K562 (cell line): Measurements from ENCODE around the gene PRPF6. TPM values are rescaled to one million over a fixed set of nuclear protein-coding genes. Genes with fewer than 3 reads are reported as not detected.

Experiments used
- ATF7 ChIP-seq: fragments of 450-650 bp; IDR thresholded peaks from 2 replicates; pipeline ENCODE4 v1.7.1; 2014; ENCODE audit warnings: mild to moderate bottlenecking, moderate library complexity
- C11orf30 ChIP-seq: fragments of 450-650 bp; IDR thresholded peaks from 2 replicates; pipeline ENCODE4 v1.6.1; 2016; ENCODE audit warnings: low read depth, mild to moderate bottlenecking
- CBX1 ChIP-seq: sonication (generic); IDR thresholded peaks from 2 replicates; pipeline ENCODE4 v1.6.1; 2016; ENCODE audit warnings: antibody characterized with exemption, low read depth, mild to moderate bottlenecking
- ELF1 ChIP-seq: fragments of 200-800 bp; sonication (Bioruptor generic); IDR thresholded peaks from 2 replicates; pipeline ENCODE4 v1.6.1; 2016; ENCODE audit warnings: missing genetic modification characterization, missing compliant biosample characterization
- EP300 ChIP-seq: IDR thresholded peaks from 2 replicates; pipeline ENCODE4 v1.6.1; 2012; ENCODE audit warnings: low read length, improper control_type of control experiment
- HIVEP1 ChIP-seq: fragments of 250-450 bp; sonication (Bioruptor Pico); IDR thresholded peaks from 2 replicates; pipeline ENCODE4 v1.4.0; 2020; ENCODE audit warnings: mild to moderate bottlenecking
- KDM5B ChIP-seq: fragments of 200-600 bp; sonication (generic); IDR thresholded peaks from 2 replicates; pipeline ENCODE4 v1.6.1; 2012; ENCODE audit warnings: low read depth, mild to moderate bottlenecking, moderate library complexity, low read length, control low read depth, inconsistent platforms; ENCODE audit not compliant: insufficient replicate concordance
- NEUROD1 ChIP-seq: fragments of 150-350 bp; IDR thresholded peaks from 2 replicates; pipeline ENCODE4 v1.6.1; 2014; ENCODE audit warnings: borderline replicate concordance, low read length, low read depth; ENCODE audit not compliant: partially characterized antibody
- NFRKB ChIP-seq: fragments of 450-650 bp; IDR thresholded peaks from 2 replicates; pipeline ENCODE4 v1.6.1; 2016; ENCODE audit warnings: low read depth
- SRSF3 ChIP-seq: fragments of 200-400 bp; formaldehyde crosslinking; IDR thresholded peaks from 2 replicates; pipeline ENCODE4 v1.6.1; 2016; ENCODE audit warnings: mild to moderate bottlenecking, low read length, moderate library complexity; ENCODE audit not compliant: insufficient read depth
- TCF3 ChIP-seq: sonication (generic); formaldehyde crosslinking; IDR thresholded peaks from 2 replicates; pipeline ENCODE4 v1.4.0; 2020; ENCODE audit warnings: mild to moderate bottlenecking, missing genetic modification reagents
- polyA plus RNA-seq, 8 experiments: library from polyadenylated mRNA; depleted of rRNA in 4 of 8; stranded (reverse) in 5 of 8; unstranded in 3 of 8; fragments of >200 nt; fragmentation: Nextera tagmentation in 2 of 8; fragmentation: Illumina TruSeq in 1 of 8; extraction: Ambion mirVana in 2 of 8; extraction: Trizol in 1 of 8; gene quantifications; 2 replicates each; pipeline versions ENCODE4 v1.2.1 to v1.2.3, GENCODE V29; 2011 to 2014; ENCODE audit warnings: inconsistent platforms in 1 of 8, missing spikeins in 1 of 8
- total RNA-seq, 7 experiments: library from RNA; depleted of rRNA in 6 of 7; stranded (reverse); fragments of >200 nt in 6 of 7; fragmentation: Illumina TruSeq in 2 of 7; extraction: Trizol in 2 of 7; gene quantifications; 2 replicates each; pipeline versions ENCODE4 v1.2.1 to v1.2.3, GENCODE V29; 2011 to 2021; ENCODE audit warnings: low replicate concordance in 1 of 7
- TF ChIP-seq, protein P1 (sequence below): fragments of 450-650 bp; IDR thresholded peaks from 2 replicates; pipeline ENCODE4 v1.6.1; 2018; ENCODE audit warnings: mild to moderate bottlenecking, low read depth; ENCODE audit not compliant: partially characterized antibody
- TF ChIP-seq, protein P2 (sequence below), 2 experiments: fragments of 450-650 bp; formaldehyde crosslinking in 1 of 2; IDR thresholded peaks; 2 replicates each; pipeline versions ENCODE4 v1.4.0 to v1.6.1; 2014 to 2020; ENCODE audit warnings: mild to moderate bottlenecking in 2 of 2, borderline replicate concordance in 1 of 2, low read depth in 1 of 2

PRPF6 gene
- total and polyA plus RNA-seq, 9 of the 15 experiments (the other 6 are each of a cell fraction or from before 2014, with no cell fraction given): 4.2 to 83.2 (median 59.9) TPM

DNA sequence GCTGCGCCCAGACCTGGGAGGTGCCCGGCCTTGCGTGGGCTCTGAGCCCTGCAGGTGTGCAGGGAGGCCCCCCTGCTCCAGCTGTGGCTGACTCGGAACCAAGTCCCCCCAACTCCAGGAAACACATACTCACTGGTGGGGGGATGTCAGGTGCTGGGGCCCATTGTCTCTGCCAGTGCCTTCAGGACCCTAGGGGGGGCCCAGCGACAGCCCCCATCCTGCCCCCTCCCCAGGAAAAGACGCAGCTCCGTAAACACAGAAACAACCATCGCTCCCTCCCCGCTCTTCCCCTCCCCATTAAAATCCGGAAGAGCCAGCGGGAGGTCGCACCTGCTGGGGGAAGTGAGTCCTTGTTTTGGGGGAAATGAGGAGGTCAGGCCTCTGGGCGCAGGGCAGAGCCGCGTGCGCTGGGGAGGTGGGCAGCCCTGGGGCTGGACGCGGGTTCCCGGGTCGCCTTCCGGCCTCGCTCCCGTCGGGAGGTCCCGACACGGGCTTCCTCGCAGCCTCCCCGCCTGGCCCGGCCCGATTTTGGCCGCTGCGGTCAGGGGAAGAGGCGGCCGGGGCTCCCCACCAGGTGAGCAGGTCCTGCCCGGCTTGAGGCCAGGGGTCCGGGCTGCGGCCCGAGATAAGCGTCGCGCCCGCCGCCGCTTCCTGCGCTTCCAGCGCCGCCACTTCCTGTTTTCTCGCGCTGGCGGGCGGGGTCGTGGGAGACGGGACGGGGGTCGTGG is 61.3 kb downstream of the PRPF6 start (continued):
- TF ChIP-seq, protein P1, sequence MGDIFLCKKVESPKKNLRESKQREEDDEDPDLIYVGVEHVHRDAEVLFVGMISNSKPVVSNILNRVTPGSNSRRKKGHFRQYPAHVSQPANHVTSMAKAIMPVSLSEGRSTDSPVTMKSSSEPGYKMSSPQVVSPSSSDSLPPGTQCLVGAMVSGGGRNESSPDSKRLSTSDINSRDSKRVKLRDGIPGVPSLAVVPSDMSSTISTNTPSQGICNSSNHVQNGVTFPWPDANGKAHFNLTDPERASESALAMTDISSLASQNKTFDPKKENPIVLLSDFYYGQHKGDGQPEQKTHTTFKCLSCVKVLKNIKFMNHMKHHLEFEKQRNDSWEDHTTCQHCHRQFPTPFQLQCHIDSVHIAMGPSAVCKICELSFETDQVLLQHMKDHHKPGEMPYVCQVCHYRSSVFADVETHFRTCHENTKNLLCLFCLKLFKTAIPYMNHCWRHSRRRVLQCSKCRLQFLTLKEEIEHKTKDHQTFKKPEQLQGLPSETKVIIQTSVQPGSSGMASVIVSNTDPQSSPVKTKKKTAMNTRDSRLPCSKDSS: no peak
- TF ChIP-seq SRSF3 (peak; percentile 51; the same call in 1 of the 2 replicates), ATF7 (peak; percentile 41; the same call in 1 of the 2 replicates), EP300 (peak; percentile 53), ELF1 (tag) (0 out of 2 replicates have a peak, but pooled peaks have one; percentile 34), NEUROD1 (no peak), KDM5B (no peak), CBX1 (0 out of 2 replicates have a peak, but pooled peaks have one; percentile 32), NFRKB (peak; percentile 55; the same call in 1 of the 2 replicates), TCF3 (CRISPR knock-in tag) (peak; percentile 84), C11orf30 (no peak), HIVEP1 (CRISPR knock-in tag) (no peak)
- TF ChIP-seq, protein P2, sequence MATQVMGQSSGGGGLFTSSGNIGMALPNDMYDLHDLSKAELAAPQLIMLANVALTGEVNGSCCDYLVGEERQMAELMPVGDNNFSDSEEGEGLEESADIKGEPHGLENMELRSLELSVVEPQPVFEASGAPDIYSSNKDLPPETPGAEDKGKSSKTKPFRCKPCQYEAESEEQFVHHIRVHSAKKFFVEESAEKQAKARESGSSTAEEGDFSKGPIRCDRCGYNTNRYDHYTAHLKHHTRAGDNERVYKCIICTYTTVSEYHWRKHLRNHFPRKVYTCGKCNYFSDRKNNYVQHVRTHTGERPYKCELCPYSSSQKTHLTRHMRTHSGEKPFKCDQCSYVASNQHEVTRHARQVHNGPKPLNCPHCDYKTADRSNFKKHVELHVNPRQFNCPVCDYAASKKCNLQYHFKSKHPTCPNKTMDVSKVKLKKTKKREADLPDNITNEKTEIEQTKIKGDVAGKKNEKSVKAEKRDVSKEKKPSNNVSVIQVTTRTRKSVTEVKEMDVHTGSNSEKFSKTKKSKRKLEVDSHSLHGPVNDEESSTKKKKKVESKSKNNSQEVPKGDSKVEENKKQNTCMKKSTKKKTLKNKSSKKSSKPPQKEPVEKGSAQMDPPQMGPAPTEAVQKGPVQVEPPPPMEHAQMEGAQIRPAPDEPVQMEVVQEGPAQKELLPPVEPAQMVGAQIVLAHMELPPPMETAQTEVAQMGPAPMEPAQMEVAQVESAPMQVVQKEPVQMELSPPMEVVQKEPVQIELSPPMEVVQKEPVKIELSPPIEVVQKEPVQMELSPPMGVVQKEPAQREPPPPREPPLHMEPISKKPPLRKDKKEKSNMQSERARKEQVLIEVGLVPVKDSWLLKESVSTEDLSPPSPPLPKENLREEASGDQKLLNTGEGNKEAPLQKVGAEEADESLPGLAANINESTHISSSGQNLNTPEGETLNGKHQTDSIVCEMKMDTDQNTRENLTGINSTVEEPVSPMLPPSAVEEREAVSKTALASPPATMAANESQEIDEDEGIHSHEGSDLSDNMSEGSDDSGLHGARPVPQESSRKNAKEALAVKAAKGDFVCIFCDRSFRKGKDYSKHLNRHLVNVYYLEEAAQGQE (IDR thresholded peaks at IDR 0.05; ENCODE audit: borderline replicate concordance): 0 out of 2 replicates have a peak, but pooled peaks have one; percentile 7
- TF ChIP-seq, protein P2 (CRISPR knock-in tag; IDR thresholded peaks at IDR 0.05; ENCODE audit: low read depth): no peak
